BE2C (cell line): ENCODE results near the gene IGIP.

Experiments
- DNase-seq: peaks from one replicate; pipeline ENCODE4 v3.0.0-alpha.2; 2020
- H3K27me3 ChIP-seq: fragments of 250-450 bp; sonication (Bioruptor Pico); 2 replicates; pipeline ENCODE4 v1.5.1; 2020; ENCODE audit warnings: mild to moderate bottlenecking
- H3K36me3 ChIP-seq: fragments of 250-450 bp; sonication (Bioruptor Pico); 2 replicates; pipeline ENCODE4 v1.5.1; 2020; ENCODE audit warnings: mild to moderate bottlenecking
- H3K4me1 ChIP-seq: fragments of 250-450 bp; sonication (Bioruptor Pico); 2 replicates; pipeline ENCODE4 v1.5.1; 2020
- H3K4me3 ChIP-seq: 2 replicates; pipeline ENCODE4 v1.5.1; 2011; ENCODE audit warnings: low read depth, low read length
- H3K9me3 ChIP-seq: fragments of 250-450 bp; sonication (Bioruptor Pico); 2 replicates; pipeline ENCODE4 v1.5.1; 2020
- CTCF ChIP-seq: IDR thresholded peaks from 2 replicates; pipeline ENCODE4 v1.5.1; 2012; ENCODE audit warnings: mild to moderate bottlenecking, low read depth, low read length

Gene IGIP

GRCh38 chr5:140090251-140090650, 35.5 kb upstream of the IGIP start:
- no peak for TF ChIP-seq CTCF
- no peaks in the 10 kb centered on the region for H3K36me3 ChIP-seq
- H3K4me1 ChIP-seq: no peaks in the 10 kb centered on the region
- H3K4me3 ChIP-seq: no peak overlapping the region
- no peaks in the 10 kb centered on the region for H3K9me3 ChIP-seq
- no peak for DNase-seq
- peaks cover 20% of the 10 kb centered on the region for H3K27me3 ChIP-seq

GRCh38 chr5:140093179-140093578, 32.6 kb upstream of the IGIP start:
- Histone ChIP-seq H3K4me3 (no peak overlapping the region), H3K4me1 (no peaks in the 10 kb centered on the region), H3K27me3 (peaks cover 11% of the 10 kb centered on the region), H3K36me3 (no peaks in the 10 kb centered on the region), H3K9me3 (no peaks in the 10 kb centered on the region)
- TF ChIP-seq CTCF: no peak
- DNase-seq: no peak

GRCh38 chr5:140093866-140094265, 31.9 kb upstream of the IGIP start:
- no peak overlapping the region for H3K4me3 ChIP-seq
- no peak for TF ChIP-seq CTCF
- H3K36me3 ChIP-seq: no peaks in the 10 kb centered on the region
- H3K4me1 ChIP-seq: no peaks in the 10 kb centered on the region
- no peak for DNase-seq
- peaks cover 11% of the 10 kb centered on the region for H3K27me3 ChIP-seq
- H3K9me3 ChIP-seq: no peaks in the 10 kb centered on the region

- no peak for DNase-seq
- no peak overlapping the region for H3K4me3 ChIP-seq
- H3K36me3 ChIP-seq: no peaks in the 10 kb centered on the region
- H3K27me3 ChIP-seq: peaks cover 11% of the 10 kb centered on the region
- no peaks in the 10 kb centered on the region for H3K9me3 ChIP-seq
- TF ChIP-seq CTCF: no peak
- H3K4me1 ChIP-seq: no peaks in the 10 kb centered on the region
Observed at GRCh38 chr5:140094889-140095288, 30.8 kb upstream of the IGIP start.

GRCh38 chr5:140101179-140101578, 24.6 kb upstream of the IGIP start:
- Histone ChIP-seq H3K4me3 (no peak overlapping the region), H3K36me3 (no peaks in the 10 kb centered on the region), H3K4me1 (no peaks in the 10 kb centered on the region), H3K9me3 (no peaks in the 10 kb centered on the region), H3K27me3 (no peaks in the 10 kb centered on the region; the same call in none of the 2 replicates)
- DNase-seq: no peak
- no peak for TF ChIP-seq CTCF

GRCh38 chr5:140103154-140103553, 22.6 kb upstream of the IGIP start:
- no peak for DNase-seq
- Histone ChIP-seq H3K4me3 (no peak overlapping the region), H3K27me3 (no peaks in the 10 kb centered on the region; the same call in none of the 2 replicates), H3K4me1 (no peaks in the 10 kb centered on the region), H3K9me3 (no peaks in the 10 kb centered on the region), H3K36me3 (no peaks in the 10 kb centered on the region)
- TF ChIP-seq CTCF: no peak
